Smooth muscle cell (in vitro differentiated cells): Measurements from ENCODE around the gene MAN1B1. TPM values are rescaled to one million over a fixed set of nuclear protein-coding genes. Genes with fewer than 3 reads are reported as not detected.

ENCODE experiments used
- DNase-seq: peaks from one replicate; lab custom pipeline; 2025; ENCODE audit not compliant: unreplicated experiment; lab: John Stamatoyannopoulos, UW
- H2AFZ ChIP-seq: fragments of 200-600 bp; sonication (generic); 2 replicates; pipeline ENCODE4 v1.6.0; 2016; ENCODE audit warnings: antibody characterized with exemption, low read depth, mild to moderate bottlenecking
- H3F3A ChIP-seq: fragments of 200-600 bp; sonication (generic); 2 replicates; pipeline ENCODE4 v1.6.0; 2017; ENCODE audit warnings: antibody characterized with exemption, low read depth
- H3K27ac ChIP-seq: fragments of 200-600 bp; sonication (generic); 2 replicates; pipeline ENCODE4 v1.5.1; 2016; ENCODE audit warnings: low read depth, mild to moderate bottlenecking
- H3K27me3 ChIP-seq: fragments of 200-600 bp; sonication (generic); 2 replicates; pipeline ENCODE4 v1.6.1; 2016; ENCODE audit warnings: low read depth, mild to moderate bottlenecking
- H3K36me3 ChIP-seq: fragments of 200-600 bp; sonication (generic); 2 replicates; pipeline ENCODE4 v1.5.1; 2016; ENCODE audit warnings: low read depth
- H3K4me1 ChIP-seq: fragments of 200-600 bp; sonication (generic); 2 replicates; pipeline ENCODE4 v1.5.1; 2016; ENCODE audit warnings: low read depth
- H3K4me2 ChIP-seq: fragments of 200-600 bp; sonication (generic); 2 replicates; pipeline ENCODE4 v1.6.0; 2016; ENCODE audit warnings: mild to moderate bottlenecking
- H3K4me3 ChIP-seq: fragments of 200-600 bp; sonication (generic); 2 replicates; pipeline ENCODE4 v1.5.1; 2016; ENCODE audit warnings: mild to moderate bottlenecking
- H3K79me2 ChIP-seq: fragments of 200-600 bp; sonication (generic); 2 replicates; pipeline ENCODE4 v1.6.0; 2016; ENCODE audit warnings: low read depth, mild to moderate bottlenecking
- H3K9ac ChIP-seq: fragments of 200-600 bp; sonication (generic); 2 replicates; pipeline ENCODE4 v1.6.0; 2016; ENCODE audit warnings: low read depth
- H3K9me3 ChIP-seq: fragments of 200-600 bp; sonication (generic); replicated peaks from 2 replicates; pipeline ENCODE4 v1.5.1; 2016; ENCODE audit warnings: low read depth
- H4K20me1 ChIP-seq: fragments of 200-600 bp; sonication (generic); 2 replicates; pipeline ENCODE4 v1.6.0; 2016; ENCODE audit warnings: low read depth
- WGBS: methylation state at CpG from one replicate; pipeline ENCODE4 v1.1.7; 2016; ENCODE audit warnings: low lambda C conversion rate; 5-methylcytosine and 5-hydroxymethylcytosine counted together
- polyA plus RNA-seq: library from polyadenylated mRNA; unstranded; fragments of >200 nt; fragmentation: Nextera tagmentation; extraction: Ambion mirVana; gene quantifications from 2 replicates; pipeline ENCODE4 v1.2.1, GENCODE V29; 2016
- total RNA-seq: library from RNA; depleted of rRNA; stranded (reverse); fragments of >200 nt; gene quantifications from 2 replicates; pipeline ENCODE4 v1.2.3, GENCODE V29; 2014
- TF ChIP-seq, protein P1 (sequence below): fragments of 200-600 bp; sonication (generic); IDR thresholded peaks from 2 replicates; pipeline ENCODE4 v1.5.1; 2017; ENCODE audit warnings: borderline replicate concordance, mild to moderate bottlenecking, antibody characterized with exemption; ENCODE audit not compliant: insufficient read depth, poor library complexity, severe bottlenecking

The MAN1B1 gene
- total and polyA plus RNA-seq, 2 experiments from 2014 or later: 62.9 to 97.1 TPM

DNA sequence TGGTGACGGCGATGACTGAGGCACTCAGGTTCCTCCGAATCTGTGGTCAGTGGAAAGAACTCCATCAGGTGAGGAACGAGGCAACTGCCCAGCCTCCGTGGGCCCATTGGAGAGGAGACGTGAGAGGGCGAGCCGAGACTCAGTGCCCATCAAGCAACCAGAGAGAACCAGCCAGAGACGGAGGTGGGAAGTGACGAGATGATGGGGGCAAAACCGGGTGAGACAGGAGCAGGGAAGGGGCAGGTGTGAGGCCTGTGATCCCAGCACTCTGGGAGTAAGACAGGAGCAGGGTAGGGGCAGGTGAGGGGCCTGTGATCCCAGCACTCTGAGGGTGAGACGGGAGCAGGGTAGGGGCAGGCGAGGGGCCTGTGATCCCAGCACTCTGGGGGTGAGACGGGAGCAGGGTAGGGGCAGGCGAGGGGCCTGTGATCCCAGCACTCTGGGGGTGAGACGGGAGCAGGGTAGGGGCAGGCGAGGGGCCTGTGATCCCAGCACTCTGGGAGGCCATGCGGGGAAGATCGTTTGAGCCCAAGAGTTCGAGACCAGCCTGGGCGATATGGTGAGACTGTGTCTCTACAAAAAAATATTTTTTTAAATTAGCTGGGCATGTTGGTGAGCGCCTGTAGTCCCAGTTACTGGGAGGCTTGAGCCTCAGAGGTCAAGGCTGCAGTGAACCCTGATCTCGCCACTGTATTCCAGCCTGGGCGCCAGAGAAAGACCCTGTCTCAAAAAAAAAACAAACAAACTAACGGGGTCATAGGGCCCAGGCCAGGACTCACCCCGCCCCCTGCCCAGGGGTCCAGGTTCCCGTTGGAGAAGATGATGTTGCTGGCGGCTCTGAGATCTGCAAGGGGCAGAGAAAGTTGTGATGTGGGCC is 24.4 kb downstream of the MAN1B1 start:
- H3K36me3 ChIP-seq: no peaks in the 10 kb centered on the region
- H3F3A ChIP-seq: no peaks in the 10 kb centered on the region
- WGBS: 91% methylated on average over 28 of the region's 28 CpGs

DNA sequence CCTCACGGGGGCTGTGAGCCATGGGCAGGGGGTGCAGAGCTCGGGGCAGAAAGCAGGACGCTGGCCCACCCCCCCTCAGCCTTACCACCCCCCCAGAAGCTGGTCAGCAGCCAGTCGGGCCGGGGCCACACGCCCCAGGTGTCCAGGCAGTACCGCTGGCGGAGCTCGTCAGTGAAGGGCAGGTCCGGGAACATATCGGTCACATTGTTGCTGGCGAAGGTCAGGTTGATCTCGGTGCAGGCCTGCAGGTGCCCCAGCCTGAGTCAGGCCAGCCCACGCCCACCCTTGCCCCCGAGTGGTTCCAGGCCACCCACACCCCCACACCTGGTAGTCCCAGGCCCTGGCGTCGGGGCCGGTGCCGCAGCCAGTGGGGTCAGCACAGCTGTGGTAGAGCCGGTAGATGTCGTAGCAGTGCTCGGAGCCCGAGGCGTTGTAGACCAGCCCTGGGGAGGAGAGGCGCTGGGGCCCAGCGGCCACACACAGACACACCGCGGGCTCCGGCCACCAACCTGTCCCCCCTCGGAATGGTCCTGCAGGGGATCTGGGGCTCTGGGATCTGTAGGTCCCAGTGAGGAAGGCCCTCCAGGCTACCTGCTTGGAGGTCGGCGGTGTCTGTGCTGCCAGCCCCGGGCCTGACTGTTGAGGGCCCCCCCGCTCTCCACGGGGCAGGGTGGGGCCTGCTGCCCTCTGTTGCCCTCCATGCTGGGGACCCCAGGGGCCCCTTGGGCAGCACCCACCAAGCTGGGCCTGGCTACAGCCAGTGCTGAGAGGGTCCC is 25.2 kb downstream of the MAN1B1 start:
- TF ChIP-seq, protein P1, sequence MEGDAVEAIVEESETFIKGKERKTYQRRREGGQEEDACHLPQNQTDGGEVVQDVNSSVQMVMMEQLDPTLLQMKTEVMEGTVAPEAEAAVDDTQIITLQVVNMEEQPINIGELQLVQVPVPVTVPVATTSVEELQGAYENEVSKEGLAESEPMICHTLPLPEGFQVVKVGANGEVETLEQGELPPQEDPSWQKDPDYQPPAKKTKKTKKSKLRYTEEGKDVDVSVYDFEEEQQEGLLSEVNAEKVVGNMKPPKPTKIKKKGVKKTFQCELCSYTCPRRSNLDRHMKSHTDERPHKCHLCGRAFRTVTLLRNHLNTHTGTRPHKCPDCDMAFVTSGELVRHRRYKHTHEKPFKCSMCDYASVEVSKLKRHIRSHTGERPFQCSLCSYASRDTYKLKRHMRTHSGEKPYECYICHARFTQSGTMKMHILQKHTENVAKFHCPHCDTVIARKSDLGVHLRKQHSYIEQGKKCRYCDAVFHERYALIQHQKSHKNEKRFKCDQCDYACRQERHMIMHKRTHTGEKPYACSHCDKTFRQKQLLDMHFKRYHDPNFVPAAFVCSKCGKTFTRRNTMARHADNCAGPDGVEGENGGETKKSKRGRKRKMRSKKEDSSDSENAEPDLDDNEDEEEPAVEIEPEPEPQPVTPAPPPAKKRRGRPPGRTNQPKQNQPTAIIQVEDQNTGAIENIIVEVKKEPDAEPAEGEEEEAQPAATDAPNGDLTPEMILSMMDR: no peak
- no peaks in the 10 kb centered on the region for H3K79me2 ChIP-seq
- no peak overlapping the region for H3K4me3 ChIP-seq
- peaks cover 3% of the 10 kb centered on the region for H3K4me1 ChIP-seq
- no peaks in the 10 kb centered on the region for H3F3A ChIP-seq
- no peaks in the 10 kb centered on the region for H3K27me3 ChIP-seq
- no peaks in the 10 kb centered on the region for H3K36me3 ChIP-seq
- no peak overlapping the region for H3K4me2 ChIP-seq
- H4K20me1 ChIP-seq: no peaks in the 10 kb centered on the region
- DNase-seq: no peak
- no peak overlapping the region for H3K27ac ChIP-seq
- H3K9ac ChIP-seq: no peak overlapping the region
- 94% methylated on average over 28 of the region's 35 CpGs for WGBS
- H2AFZ ChIP-seq: no peak overlapping the region
- no peaks in the 10 kb centered on the region for H3K9me3 ChIP-seq

More for the DNA sequence above, 24.4 kb downstream of the MAN1B1 start:
- peaks cover 3% of the 10 kb centered on the region for H3K4me1 ChIP-seq
- H3K9me3 ChIP-seq: no peaks in the 10 kb centered on the region
- no peaks in the 10 kb centered on the region for H3K79me2 ChIP-seq
- no peak overlapping the region for H3K27ac ChIP-seq
- H3K9ac ChIP-seq: no peak overlapping the region
- H4K20me1 ChIP-seq: no peaks in the 10 kb centered on the region
- H3K27me3 ChIP-seq: no peaks in the 10 kb centered on the region
- DNase-seq: no peak
- no peak overlapping the region for H2AFZ ChIP-seq
- TF ChIP-seq, protein P1: no peak
- H3K4me3 ChIP-seq: no peak overlapping the region
- no peak overlapping the region for H3K4me2 ChIP-seq

DNA sequence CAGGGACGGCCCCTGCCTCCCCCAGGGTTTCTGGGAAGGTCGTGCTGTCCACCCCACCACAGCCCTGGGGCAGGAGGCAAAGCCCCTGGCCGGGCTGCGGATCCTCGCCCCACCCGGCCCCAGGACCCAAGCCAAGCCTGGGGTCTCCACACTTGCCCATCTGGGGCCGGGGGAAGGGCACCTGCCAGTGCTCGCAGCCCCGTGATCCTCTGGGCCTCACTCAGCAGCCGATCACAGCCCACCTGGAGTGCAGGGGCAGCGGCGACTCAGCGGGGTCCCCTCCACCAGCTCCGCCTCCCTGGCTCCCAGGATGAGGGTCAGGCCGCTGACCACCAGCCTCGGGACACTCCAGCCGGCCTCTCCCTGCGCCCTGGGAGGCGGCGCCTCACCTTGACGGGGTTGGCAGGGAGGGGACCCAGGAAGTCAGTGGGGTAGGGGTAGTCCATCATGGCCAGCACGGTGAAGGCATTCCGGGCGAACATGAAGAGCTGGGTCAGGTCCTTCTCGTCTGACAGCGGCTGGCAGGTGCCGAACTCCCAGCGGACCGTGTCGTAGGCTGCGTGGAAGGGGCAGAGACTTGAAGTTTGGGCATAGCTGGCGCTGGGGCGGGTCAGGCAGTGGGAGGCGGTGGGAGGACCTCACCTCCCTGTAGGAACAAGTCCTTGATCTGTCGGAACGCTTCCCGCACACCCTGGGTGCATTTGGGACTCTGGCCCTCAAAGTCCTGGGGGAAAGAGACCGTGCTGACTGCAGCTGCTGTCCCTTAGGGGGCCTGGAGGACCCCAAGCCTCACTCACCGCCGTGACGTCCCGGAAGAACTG is 26.0 kb downstream of the MAN1B1 start:
- H4K20me1 ChIP-seq: no peaks in the 10 kb centered on the region
- no peak overlapping the region for H3K4me2 ChIP-seq
- 95% methylated on average over 39 of the region's 42 CpGs for WGBS

More for the DNA sequence above, 26.0 kb downstream of the MAN1B1 start:
- H3K9me3 ChIP-seq: no peaks in the 10 kb centered on the region
- H3K9ac ChIP-seq: no peak overlapping the region
- no peak overlapping the region for H2AFZ ChIP-seq
- H3K27ac ChIP-seq: no peak overlapping the region
- H3K4me1 ChIP-seq: peaks cover 3% of the 10 kb centered on the region
- DNase-seq: no peak
- no peaks in the 10 kb centered on the region for H3K36me3 ChIP-seq
- no peaks in the 10 kb centered on the region for H3K79me2 ChIP-seq
- no peaks in the 10 kb centered on the region for H3K27me3 ChIP-seq
- no peaks in the 10 kb centered on the region for H3F3A ChIP-seq
- H3K4me3 ChIP-seq: no peak overlapping the region
- TF ChIP-seq, protein P1: no peak
